HUDEP-2 (cell line): ENCODE data around the gene MED25.
A peak's percentile ranks its signal among the peaks of the same experiment; 100 is the strongest.

Source experiments
- DNase-seq, 76 experiments: peaks; one replicate each; lab custom pipeline; 2025; ENCODE audit not compliant: unreplicated experiment in 76 of 76; lab: John Stamatoyannopoulos, UW

MED25 gene

GRCh38 chr19:49839713-49840112 is 21.6 kb downstream of the MED25 start:
- DNase-seq, result no peak

GRCh38 chr19:49840321-49840720 is 22.2 kb downstream of the MED25 start:
- no peak for DNase-seq

GRCh38 chr19:49840736-49841249 is 22.7 kb downstream of the MED25 start:
- no peak for DNase-seq

- no peak for DNase-seq
These were observed 25.2 kb downstream of the MED25 start for GRCh38 chr19:49843265-49843664.

- no peak for DNase-seq
These were observed 26.3 kb downstream of the MED25 start for GRCh38 chr19:49844138-49845095.

- DNase-seq, result peak in 1 of 76 experiments; percentile 16
These were observed 27.3 kb downstream of the MED25 start for GRCh38 chr19:49845414-49845813.

GRCh38 chr19:49846408-49846807 is 28.3 kb downstream of the MED25 start:
- DNase-seq, result no peak

GRCh38 chr19:49847731-49848696 is 29.9 kb downstream of the MED25 start:
- peak in 39 of 76 experiments; percentile 10 to 72 (median 45) for DNase-seq

- no peak for DNase-seq
These were observed 30.8 kb downstream of the MED25 start for GRCh38 chr19:49848938-49849337.

GRCh38 chr19:49849433-49850220 is 31.5 kb downstream of the MED25 start:
- DNase-seq, result no peak

GRCh38 chr19:49850221-49850486 is 32.1 kb downstream of the MED25 start:
- no peak for DNase-seq

GRCh38 chr19:49850487-49851342 is 32.6 kb downstream of the MED25 start, which contains the start of gene PTOV1:
Gene PTOV1 (plus strand): TSS chr19:49851159.
- peak in 75 of 76 experiments; percentile 39 to 100 (median 88) for DNase-seq

- peak in 6 of 76 experiments; percentile 19 to 39 (median 28) for DNase-seq
These were observed 33.6 kb downstream of the MED25 start for GRCh38 chr19:49851456-49852259.

- DNase-seq, result no peak
These were observed 34.6 kb downstream of the MED25 start for GRCh38 chr19:49852631-49853126.

- no peak for DNase-seq
These were observed 35.8 kb downstream of the MED25 start for GRCh38 chr19:49853852-49854377.

- DNase-seq, result no peak
These were observed 36.5 kb downstream of the MED25 start for GRCh38 chr19:49854378-49855263.

GRCh38 chr19:49855277-49855675 is 37.2 kb downstream of the MED25 start:
- no peak for DNase-seq
